ENCODE measurements around the gene TUBA3E. TPM values are rescaled to one million over a fixed set of nuclear protein-coding genes. Genes with fewer than 3 reads are reported as not detected.
"Not testable (repeated sequence)": the region's sequence is repeated elsewhere in the genome, so short reads cannot be mapped to it uniquely, and the experiment has no call there.

The TUBA3E gene
- total and polyA plus RNA-seq, 9 of the 15 experiments (the other 6 are each of a cell fraction or from before 2014, with no cell fraction given) = 0.09 to 0.30 (median 0.13) TPM; not detected in 3

GRCh38 chr2:130228005-130228404 lies 29.8 kb upstream of the TUBA3E start:
- H3K4me3 ChIP-seq; CTCF ChIA-PET (ENCODE audit: low intra/inter-chr PET ratio); FAIRE-seq; H3K9me1 ChIP-seq (ENCODE audit: control insufficient read depth, insufficient read depth, low read length); H3K9me3 ChIP-seq (replicated peaks; ENCODE audit: control insufficient read depth, insufficient read depth, low read depth, low read length); H3K36me3 ChIP-seq (ENCODE audit: control insufficient read depth, insufficient read depth, low read length); H3K79me2 ChIP-seq (ENCODE audit: control insufficient read depth, insufficient read depth, low read length); H3K9ac ChIP-seq (ENCODE audit: insufficient read depth in 1 of 2, low read depth in 2 of 2, low read length in 2 of 2); in situ Hi-C loops (cut with MboI); H3K4me2 ChIP-seq (ENCODE audit: insufficient read depth, low read length); BruUV-seq (replicated peaks); H3K27ac ChIP-seq (ENCODE audit: extremely low read depth, low read depth, low read length); intact Hi-C loops (cut with micrococcal nuclease); POLR2A ChIA-PET; H3K27me3 ChIP-seq (ENCODE audit: control insufficient read depth in 2 of 2, insufficient read depth in 2 of 2, low read length in 2 of 2); H4K20me1 ChIP-seq (replicated peaks; ENCODE audit: control insufficient read depth, insufficient read depth, low read length): not testable (repeated sequence)
- Histone ChIP-seq H3K4me1 (replicated peaks in 1 of 2; ENCODE audit: control insufficient read depth in 2 of 2, insufficient read depth in 2 of 2, low read length in 2 of 2) (peaks cover 0 to 35% of the 10 kb centered on the region in 2 experiments; a peak in 2 of 5 replicates), H2AFZ (ENCODE audit: low read depth, low read length) (peak overlapping the region; percentile 16; the same call in 1 of the 2 replicates)
- 2% methylated on average over 12 of the region's 21 CpGs for WGBS (ENCODE audit: insufficient coverage, low coverage, missing lambda C conversion rate)
- peak; percentile 55 for ATAC-seq
- TF ChIP-seq ZFP36 (IDR thresholded peaks at IDR 0.05; ENCODE audit: low read depth, low read length, partially characterized antibody) = peak; percentile 94
- TF ChIP-seq, protein P1, sequence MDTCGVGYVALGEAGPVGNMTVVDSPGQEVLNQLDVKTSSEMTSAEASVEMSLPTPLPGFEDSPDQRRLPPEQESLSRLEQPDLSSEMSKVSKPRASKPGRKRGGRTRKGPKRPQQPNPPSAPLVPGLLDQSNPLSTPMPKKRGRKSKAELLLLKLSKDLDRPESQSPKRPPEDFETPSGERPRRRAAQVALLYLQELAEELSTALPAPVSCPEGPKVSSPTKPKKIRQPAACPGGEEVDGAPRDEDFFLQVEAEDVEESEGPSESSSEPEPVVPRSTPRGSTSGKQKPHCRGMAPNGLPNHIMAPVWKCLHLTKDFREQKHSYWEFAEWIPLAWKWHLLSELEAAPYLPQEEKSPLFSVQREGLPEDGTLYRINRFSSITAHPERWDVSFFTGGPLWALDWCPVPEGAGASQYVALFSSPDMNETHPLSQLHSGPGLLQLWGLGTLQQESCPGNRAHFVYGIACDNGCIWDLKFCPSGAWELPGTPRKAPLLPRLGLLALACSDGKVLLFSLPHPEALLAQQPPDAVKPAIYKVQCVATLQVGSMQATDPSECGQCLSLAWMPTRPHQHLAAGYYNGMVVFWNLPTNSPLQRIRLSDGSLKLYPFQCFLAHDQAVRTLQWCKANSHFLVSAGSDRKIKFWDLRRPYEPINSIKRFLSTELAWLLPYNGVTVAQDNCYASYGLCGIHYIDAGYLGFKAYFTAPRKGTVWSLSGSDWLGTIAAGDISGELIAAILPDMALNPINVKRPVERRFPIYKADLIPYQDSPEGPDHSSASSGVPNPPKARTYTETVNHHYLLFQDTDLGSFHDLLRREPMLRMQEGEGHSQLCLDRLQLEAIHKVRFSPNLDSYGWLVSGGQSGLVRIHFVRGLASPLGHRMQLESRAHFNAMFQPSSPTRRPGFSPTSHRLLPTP (IDR thresholded peaks at IDR 0.05; ENCODE audit: borderline replicate concordance, extremely low read depth, insufficient read length) = peak; percentile 9
- DNase-seq (ENCODE audit: extremely low read depth in 1 of 4, low spot score in 3 of 4) = peak; percentile 19 to 52 (median 22)

DNA sequence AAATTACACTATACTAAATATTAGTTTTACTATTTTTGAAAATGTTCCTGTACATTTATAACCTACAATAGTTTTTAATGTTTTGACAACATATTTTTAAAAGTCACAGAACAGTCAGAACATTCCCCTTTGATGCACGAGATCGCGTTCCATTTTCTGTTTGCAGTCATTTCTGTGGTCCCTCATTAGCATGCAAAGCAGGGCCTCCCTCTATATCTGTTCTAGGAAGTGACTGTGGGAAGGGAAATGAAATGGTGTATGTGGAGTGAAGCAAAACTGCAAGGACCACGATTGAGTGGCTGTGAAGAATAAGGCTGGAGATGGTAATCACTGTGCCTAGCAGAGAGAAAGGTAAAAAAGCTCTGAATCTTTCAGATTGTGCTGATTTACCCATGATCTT lies 24.3 kb upstream of the TUBA3E start:
- CTCF ChIA-PET (ENCODE audit: low intra/inter-chr PET ratio) = not testable (repeated sequence)
- in situ Hi-C loops (cut with MboI) = loop anchor here (5.0 kb wide), 1 partner anchor 1230 kb away; no protein-coding TSS in a partner anchor

GRCh38 chr2:130220505-130220904 lies 22.3 kb upstream of the TUBA3E start:
- ATAC-seq; H4K20me1 ChIP-seq (replicated peaks; ENCODE audit: control insufficient read depth, insufficient read depth, low read length); H3K4me1 ChIP-seq (replicated peaks in 1 of 2; ENCODE audit: control insufficient read depth in 2 of 2, insufficient read depth in 2 of 2, low read length in 2 of 2); DNase-seq (ENCODE audit: extremely low read depth in 1 of 4, low spot score in 3 of 4); H3K9me3 ChIP-seq (replicated peaks; ENCODE audit: control insufficient read depth, insufficient read depth, low read depth, low read length); BruUV-seq (replicated peaks); H3K4me3 ChIP-seq; H3K9ac ChIP-seq (ENCODE audit: insufficient read depth in 1 of 2, low read depth in 2 of 2, low read length in 2 of 2); H3K27ac ChIP-seq (ENCODE audit: extremely low read depth, low read depth, low read length); intact Hi-C loops (cut with micrococcal nuclease); CTCF ChIA-PET (ENCODE audit: low intra/inter-chr PET ratio); H2AFZ ChIP-seq (ENCODE audit: low read depth, low read length); H3K9me1 ChIP-seq (ENCODE audit: control insufficient read depth, insufficient read depth, low read length); POLR2A ChIA-PET; H3K4me2 ChIP-seq (ENCODE audit: insufficient read depth, low read length); H3K79me2 ChIP-seq (ENCODE audit: control insufficient read depth, insufficient read depth, low read length); H3K27me3 ChIP-seq (ENCODE audit: control insufficient read depth in 2 of 2, insufficient read depth in 2 of 2, low read length in 2 of 2); H3K36me3 ChIP-seq (ENCODE audit: control insufficient read depth, insufficient read depth, low read length): not testable (repeated sequence)
- no CpG with 5 or more reads among the region's 1 CpG for WGBS (ENCODE audit: insufficient coverage, low coverage, missing lambda C conversion rate)
- in situ Hi-C loops (cut with MboI) = loop anchor here (5.0 kb wide), 1 partner anchor 1232 kb away; no protein-coding TSS in a partner anchor
- peak; percentile 54 for FAIRE-seq

More for the DNA sequence above, 24.3 kb upstream of the TUBA3E start:
- H4K20me1 ChIP-seq (replicated peaks; ENCODE audit: control insufficient read depth, insufficient read depth, low read length); H3K36me3 ChIP-seq (ENCODE audit: control insufficient read depth, insufficient read depth, low read length); H3K9me3 ChIP-seq (replicated peaks; ENCODE audit: control insufficient read depth, insufficient read depth, low read depth, low read length); H3K9me1 ChIP-seq (ENCODE audit: control insufficient read depth, insufficient read depth, low read length); BruUV-seq (replicated peaks); ATAC-seq; H3K4me3 ChIP-seq; H3K4me1 ChIP-seq (replicated peaks in 1 of 2; ENCODE audit: control insufficient read depth in 2 of 2, insufficient read depth in 2 of 2, low read length in 2 of 2); H2AFZ ChIP-seq (ENCODE audit: low read depth, low read length); POLR2A ChIA-PET; H3K79me2 ChIP-seq (ENCODE audit: control insufficient read depth, insufficient read depth, low read length); DNase-seq (ENCODE audit: extremely low read depth in 1 of 4, low spot score in 3 of 4); H3K4me2 ChIP-seq (ENCODE audit: insufficient read depth, low read length); H3K27ac ChIP-seq (ENCODE audit: extremely low read depth, low read depth, low read length); intact Hi-C loops (cut with micrococcal nuclease); H3K27me3 ChIP-seq (ENCODE audit: control insufficient read depth in 2 of 2, insufficient read depth in 2 of 2, low read length in 2 of 2); FAIRE-seq; H3K9ac ChIP-seq (ENCODE audit: insufficient read depth in 1 of 2, low read depth in 2 of 2, low read length in 2 of 2): not testable (repeated sequence)
- no CpG with 5 or more reads among the region's 4 CpGs for WGBS (ENCODE audit: insufficient coverage, low coverage, missing lambda C conversion rate)

Measured in K562 (cell line).